Activated B cell treated with CpG ODN at 0.5 μM for 24 hours (primary cell): Measurements from ENCODE around the gene PCDH9. TPM values are rescaled to one million over a fixed set of nuclear protein-coding genes. Genes with fewer than 3 reads are reported as not detected.

Experiments
- ATAC-seq: fragments of 200-7000 bp; cut with Tn5 transposase; one replicate; pipeline ENCODE4 v1.10.0; 2021; ENCODE audit warnings: low read depth, mild to moderate bottlenecking, moderate library complexity
- CTCF ChIA-PET: fragments of 350-600 bp; sonication (Branson Sonifier 250); formaldehyde crosslinking; loops from one replicate; lab custom pipeline; 2021; ENCODE audit warnings: antibody characterized with exemption; lab: Charles Lee
- POLR2A ChIA-PET: fragments of 350-600 bp; sonication (Branson Sonifier 250); formaldehyde crosslinking; loops from one replicate; lab custom pipeline; 2021; ENCODE audit warnings: antibody characterized with exemption; lab: Charles Lee
- DNase-seq: peaks from one replicate; pipeline ENCODE4 v3.0.0; 2022
- H3K27ac Mint-ChIP-seq: one replicate; pipeline ENCODE4 v1.8.0; 2020; ENCODE audit warnings: mixed read lengths
- H3K27me3 Mint-ChIP-seq: one replicate; pipeline ENCODE4 v1.8.0; 2021; ENCODE audit warnings: mixed read lengths
- H3K36me3 Mint-ChIP-seq: one replicate; pipeline ENCODE4 v1.8.0; 2021; ENCODE audit warnings: low read depth, mixed read lengths
- H3K4me1 Mint-ChIP-seq: one replicate; pipeline ENCODE4 v1.8.0; 2021; ENCODE audit warnings: mixed read lengths
- H3K4me3 Mint-ChIP-seq: one replicate; pipeline ENCODE4 v1.8.0; 2020; ENCODE audit warnings: mild to moderate bottlenecking, mixed read lengths
- H3K9me3 Mint-ChIP-seq: one replicate; pipeline ENCODE4 v1.8.0; 2020; ENCODE audit warnings: mixed read lengths
- CTCF ChIP-seq: fragments of 200-600 bp; IDR thresholded peaks from one replicate; pipeline ENCODE4 v1.8.0; 2022; ENCODE audit warnings: antibody characterized with exemption, mild to moderate bottlenecking
- intact Hi-C: fragments of 100-400 bp; cut with micrococcal nuclease; formaldehyde crosslinking; loops from one replicate; pipeline ENCODE4 v1.15.1; 2024
- total RNA-seq: library from RNA; stranded (reverse); gene quantifications from 2 replicates; pipeline ENCODE4 v1.2.3, GENCODE V29; 2022

The PCDH9 gene
- total RNA-seq, 1 donor from 2014 or later, result 6.4 TPM

GRCh38 chr13:66402546-66402945, 827.6 kb downstream of the PCDH9 start:
- no peak for TF ChIP-seq CTCF
- Mint-ChIP-seq H3K27me3 (no peaks in the 10 kb centered on the region), H3K4me1 (no peaks in the 10 kb centered on the region), H3K36me3 (no peaks in the 10 kb centered on the region), H3K9me3 (no peaks in the 10 kb centered on the region), H3K4me3 (no peak overlapping the region), H3K27ac (no peak overlapping the region)
- ATAC-seq, result no peak
- intact Hi-C loops, result no loop called here
- ChIA-PET POLR2A (no interaction called here), CTCF (no interaction called here)
- no peak for DNase-seq

DNA sequence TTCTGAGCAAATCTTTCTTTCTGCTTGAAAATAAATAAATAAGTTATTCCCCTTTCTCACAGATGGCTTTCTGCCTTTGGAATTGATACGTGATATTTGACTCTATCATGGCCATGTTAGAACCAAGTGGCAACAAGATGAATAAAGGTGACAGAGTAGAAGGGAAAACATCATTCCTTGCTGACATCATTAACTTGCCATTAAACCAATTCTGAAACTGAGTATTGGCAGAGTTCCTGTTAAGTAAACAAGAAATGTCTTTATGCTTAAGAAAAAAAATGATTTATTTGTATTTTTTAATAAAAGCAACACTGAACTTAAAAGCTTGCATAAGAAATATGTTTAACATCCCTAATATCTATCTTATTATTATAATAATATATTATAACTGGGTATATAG, 828.1 kb downstream of the PCDH9 start:
- Mint-ChIP-seq H3K4me3 (no peak overlapping the region), H3K9me3 (no peaks in the 10 kb centered on the region), H3K27me3 (no peaks in the 10 kb centered on the region), H3K4me1 (no peaks in the 10 kb centered on the region), H3K36me3 (no peaks in the 10 kb centered on the region), H3K27ac (no peak overlapping the region)
- TF ChIP-seq CTCF, result no peak
- ChIA-PET POLR2A (no interaction called here), CTCF (no interaction called here)
- ATAC-seq, result no peak
- no peak for DNase-seq
- intact Hi-C loops, result no loop called here

GRCh38 chr13:66400292-66400691, 829.8 kb downstream of the PCDH9 start:
- H3K36me3 Mint-ChIP-seq, result no peaks in the 10 kb centered on the region
- H3K27me3 Mint-ChIP-seq, result no peaks in the 10 kb centered on the region
- no peak for TF ChIP-seq CTCF
- intact Hi-C loops, result no loop called here
- ATAC-seq (no peak), DNase-seq (no peak)
- H3K4me3 Mint-ChIP-seq, result no peak overlapping the region
- ChIA-PET POLR2A (no interaction called here), CTCF (no interaction called here)
- no peaks in the 10 kb centered on the region for H3K4me1 Mint-ChIP-seq
- H3K9me3 Mint-ChIP-seq, result no peaks in the 10 kb centered on the region
- no peak overlapping the region for H3K27ac Mint-ChIP-seq

GRCh38 chr13:66399873-66400272, 830.3 kb downstream of the PCDH9 start:
- H3K27ac Mint-ChIP-seq, result no peak overlapping the region
- no peaks in the 10 kb centered on the region for H3K27me3 Mint-ChIP-seq
- H3K4me1 Mint-ChIP-seq, result no peaks in the 10 kb centered on the region
- TF ChIP-seq CTCF, result no peak
- H3K36me3 Mint-ChIP-seq, result no peaks in the 10 kb centered on the region
- DNase-seq (no peak), ATAC-seq (no peak)
- ChIA-PET POLR2A (no interaction called here), CTCF (no interaction called here)
- intact Hi-C loops, result no loop called here
- H3K4me3 Mint-ChIP-seq, result no peak overlapping the region
- H3K9me3 Mint-ChIP-seq, result no peaks in the 10 kb centered on the region

- TF ChIP-seq CTCF, result no peak
- Mint-ChIP-seq H3K9me3 (no peaks in the 10 kb centered on the region), H3K4me1 (no peaks in the 10 kb centered on the region), H3K4me3 (no peak overlapping the region), H3K27ac (no peak overlapping the region), H3K27me3 (no peaks in the 10 kb centered on the region), H3K36me3 (no peaks in the 10 kb centered on the region)
- no peak for DNase-seq
- CTCF ChIA-PET, result no interaction called here
- intact Hi-C loops, result no loop called here
- no peak for ATAC-seq
- POLR2A ChIA-PET, result no interaction called here
Observed at GRCh38 chr13:66397133-66397532, 833.0 kb downstream of the PCDH9 start.
